GM12872 (cell line): ENCODE data around the gene RAPGEF4.

ENCODE experiments used
- TF ChIP-seq, protein P1 (sequence below): IDR thresholded peaks from 3 replicates; pipeline ENCODE4 v1.5.1; 2011; ENCODE audit warnings: low read depth, mild to moderate bottlenecking, low read length, moderate library complexity; ENCODE audit not compliant: insufficient read depth

RAPGEF4 gene

DNA sequence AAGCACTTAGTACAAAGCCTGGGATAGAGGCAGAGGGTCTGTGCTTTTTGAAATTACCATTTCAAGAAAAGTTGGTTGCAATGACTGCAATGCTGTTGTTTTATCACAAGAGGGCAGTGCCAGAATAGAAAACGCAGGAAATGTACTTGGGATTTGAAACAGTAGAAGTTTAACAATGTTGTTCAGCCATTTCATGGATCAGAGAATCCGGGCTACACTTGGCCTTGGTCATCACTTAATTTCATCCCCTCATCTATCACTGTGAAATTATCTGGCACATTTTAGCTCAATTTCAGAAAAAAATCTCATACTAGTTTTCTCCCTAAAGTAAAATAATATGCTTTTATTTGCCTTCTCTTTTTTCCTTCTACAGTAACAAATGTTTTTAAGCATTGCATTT lies 70.8 kb downstream of the RAPGEF4 start:
- TF ChIP-seq, protein P1, sequence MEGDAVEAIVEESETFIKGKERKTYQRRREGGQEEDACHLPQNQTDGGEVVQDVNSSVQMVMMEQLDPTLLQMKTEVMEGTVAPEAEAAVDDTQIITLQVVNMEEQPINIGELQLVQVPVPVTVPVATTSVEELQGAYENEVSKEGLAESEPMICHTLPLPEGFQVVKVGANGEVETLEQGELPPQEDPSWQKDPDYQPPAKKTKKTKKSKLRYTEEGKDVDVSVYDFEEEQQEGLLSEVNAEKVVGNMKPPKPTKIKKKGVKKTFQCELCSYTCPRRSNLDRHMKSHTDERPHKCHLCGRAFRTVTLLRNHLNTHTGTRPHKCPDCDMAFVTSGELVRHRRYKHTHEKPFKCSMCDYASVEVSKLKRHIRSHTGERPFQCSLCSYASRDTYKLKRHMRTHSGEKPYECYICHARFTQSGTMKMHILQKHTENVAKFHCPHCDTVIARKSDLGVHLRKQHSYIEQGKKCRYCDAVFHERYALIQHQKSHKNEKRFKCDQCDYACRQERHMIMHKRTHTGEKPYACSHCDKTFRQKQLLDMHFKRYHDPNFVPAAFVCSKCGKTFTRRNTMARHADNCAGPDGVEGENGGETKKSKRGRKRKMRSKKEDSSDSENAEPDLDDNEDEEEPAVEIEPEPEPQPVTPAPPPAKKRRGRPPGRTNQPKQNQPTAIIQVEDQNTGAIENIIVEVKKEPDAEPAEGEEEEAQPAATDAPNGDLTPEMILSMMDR, result peak; percentile 74

DNA sequence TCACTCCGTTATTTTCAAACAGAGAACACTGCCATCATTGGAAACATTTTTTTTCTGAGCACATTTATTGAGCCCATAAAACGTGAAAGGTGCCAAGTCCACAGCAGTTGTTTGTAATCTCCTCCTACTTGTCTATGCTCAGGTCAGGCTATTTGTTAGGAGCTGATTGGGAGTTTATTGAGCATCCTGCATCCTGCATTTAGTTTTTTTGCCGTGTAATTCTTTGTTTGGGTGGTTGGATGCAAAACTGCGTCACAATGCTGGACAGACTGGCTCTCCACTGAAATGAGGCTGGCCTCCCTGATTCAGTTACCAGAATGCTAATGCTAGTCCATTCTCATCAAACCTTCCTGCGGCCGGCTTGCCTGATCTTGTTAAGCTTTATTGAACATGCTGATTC lies 71.4 kb downstream of the RAPGEF4 start:
- TF ChIP-seq, protein P1, result no peak

DNA sequence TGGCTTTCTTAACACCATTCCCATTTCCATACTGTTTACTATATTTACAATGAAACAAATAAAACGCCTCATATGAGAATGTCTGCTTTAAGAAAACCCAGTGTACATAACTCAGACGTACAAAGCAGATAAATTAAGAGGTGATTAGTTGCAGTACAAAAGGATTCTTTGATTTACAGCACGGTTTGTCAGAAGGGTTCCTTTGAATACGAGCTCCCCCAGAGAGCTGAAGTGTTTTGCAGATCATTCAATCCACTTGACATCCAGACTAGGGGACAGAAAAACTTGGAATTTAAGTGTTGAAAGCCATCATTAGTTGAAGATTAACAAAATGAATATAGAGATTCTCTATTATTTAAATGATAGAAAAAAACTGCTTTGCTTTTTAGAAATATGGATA lies 72.5 kb downstream of the RAPGEF4 start:
- TF ChIP-seq, protein P1, result no peak

DNA sequence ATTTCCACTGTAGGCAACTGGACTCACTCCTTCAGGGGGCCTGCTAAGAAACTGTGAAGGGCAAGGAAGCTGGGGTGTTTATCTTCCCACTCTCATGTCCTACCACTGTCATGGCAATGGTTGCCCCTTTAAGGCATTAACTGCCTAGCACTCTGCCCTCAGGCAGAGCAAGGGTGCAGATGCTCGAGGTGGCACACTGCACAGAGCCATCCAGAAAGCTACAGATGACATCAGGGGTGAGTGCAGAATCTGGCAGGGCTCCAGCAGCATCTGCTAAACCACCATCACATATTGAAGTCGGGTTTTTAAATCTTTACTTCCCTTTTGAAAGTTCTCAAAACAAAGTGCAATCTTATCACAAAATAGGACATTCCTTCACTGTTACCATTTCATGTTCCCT lies 75.4 kb downstream of the RAPGEF4 start:
- TF ChIP-seq, protein P1, result no peak

DNA sequence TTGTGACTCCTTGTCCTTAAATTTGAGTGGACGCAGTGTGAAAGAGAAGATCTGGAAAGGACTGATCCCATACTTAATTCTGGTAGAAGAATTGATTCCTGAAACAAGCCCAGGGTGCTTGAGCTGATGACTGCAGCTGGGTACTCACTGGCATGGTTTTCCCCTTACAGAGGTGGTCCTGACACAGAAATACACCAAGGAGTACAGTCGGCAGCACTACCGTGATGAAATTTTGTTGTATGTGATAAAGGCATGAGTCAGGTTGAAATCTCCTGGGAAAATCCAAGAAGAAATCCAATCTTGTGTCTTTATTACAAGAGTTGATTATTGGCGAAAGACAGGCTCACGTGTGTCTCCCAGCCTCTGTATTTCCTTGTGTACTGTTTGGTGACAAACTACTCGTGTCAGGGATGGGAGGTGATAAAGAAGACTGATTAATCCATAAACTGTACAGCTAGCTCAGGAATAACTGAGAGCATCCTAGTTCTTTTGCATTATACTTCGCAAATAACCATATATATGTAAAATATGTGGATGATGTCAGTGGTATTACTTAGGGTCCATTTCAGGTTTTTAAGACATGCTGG lies 76.6 kb downstream of the RAPGEF4 start:
- TF ChIP-seq, protein P1, result no peak

DNA sequence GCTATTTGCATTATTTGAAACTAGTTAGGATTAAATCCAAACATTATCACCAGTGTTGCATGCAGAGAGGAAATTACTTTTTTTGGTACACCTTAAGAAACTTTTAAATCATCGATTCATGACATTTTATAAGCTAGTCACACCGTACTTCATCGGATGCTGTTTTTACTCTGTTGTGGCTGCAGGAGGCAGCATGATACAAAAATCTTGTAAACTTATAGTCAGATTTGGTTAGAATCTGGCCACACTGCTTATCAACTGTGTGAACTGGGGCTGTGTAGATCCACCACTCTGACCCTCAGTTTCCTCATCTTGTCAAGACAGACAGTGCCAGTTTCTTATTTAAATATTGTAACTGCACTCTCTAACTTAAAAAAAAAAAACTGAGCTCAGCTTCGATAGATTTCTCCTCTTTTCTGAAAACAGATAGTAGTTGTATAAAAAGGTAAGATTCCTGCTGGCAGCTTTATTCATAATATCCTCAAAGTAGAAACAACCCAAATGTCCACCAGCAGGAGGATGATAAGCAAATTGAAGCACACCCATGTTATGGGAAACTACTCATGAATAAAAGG lies 77.8 kb downstream of the RAPGEF4 start:
- TF ChIP-seq, protein P1, result peak; percentile 14; the same call in 1 of the 3 replicates

DNA sequence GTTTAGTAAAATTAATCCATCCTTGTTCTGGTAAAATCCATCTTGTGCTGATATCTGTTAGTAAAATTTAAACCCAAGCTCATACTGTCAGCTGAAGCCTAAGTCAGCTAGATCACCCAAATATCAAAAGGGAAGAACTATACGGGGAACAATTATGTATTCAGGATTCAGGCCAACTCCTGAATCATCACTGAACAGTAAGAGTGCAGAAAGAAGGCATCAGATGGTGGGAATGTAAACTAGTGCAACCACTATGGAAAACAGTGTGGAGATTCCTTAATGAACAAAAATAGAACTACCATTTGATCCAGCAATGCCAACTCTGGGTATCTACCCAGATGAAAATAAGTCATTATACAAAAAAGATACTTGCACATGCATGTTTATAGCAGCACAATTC lies 81.8 kb downstream of the RAPGEF4 start:
- TF ChIP-seq, protein P1, result no peak
